Measurements from ENCODE around the gene PPP1R3A.
"Not testable (repeated sequence)": the region's sequence is repeated elsewhere in the genome, so short reads cannot be mapped to it uniquely, and the experiment has no call there.

PPP1R3A gene, protein sequence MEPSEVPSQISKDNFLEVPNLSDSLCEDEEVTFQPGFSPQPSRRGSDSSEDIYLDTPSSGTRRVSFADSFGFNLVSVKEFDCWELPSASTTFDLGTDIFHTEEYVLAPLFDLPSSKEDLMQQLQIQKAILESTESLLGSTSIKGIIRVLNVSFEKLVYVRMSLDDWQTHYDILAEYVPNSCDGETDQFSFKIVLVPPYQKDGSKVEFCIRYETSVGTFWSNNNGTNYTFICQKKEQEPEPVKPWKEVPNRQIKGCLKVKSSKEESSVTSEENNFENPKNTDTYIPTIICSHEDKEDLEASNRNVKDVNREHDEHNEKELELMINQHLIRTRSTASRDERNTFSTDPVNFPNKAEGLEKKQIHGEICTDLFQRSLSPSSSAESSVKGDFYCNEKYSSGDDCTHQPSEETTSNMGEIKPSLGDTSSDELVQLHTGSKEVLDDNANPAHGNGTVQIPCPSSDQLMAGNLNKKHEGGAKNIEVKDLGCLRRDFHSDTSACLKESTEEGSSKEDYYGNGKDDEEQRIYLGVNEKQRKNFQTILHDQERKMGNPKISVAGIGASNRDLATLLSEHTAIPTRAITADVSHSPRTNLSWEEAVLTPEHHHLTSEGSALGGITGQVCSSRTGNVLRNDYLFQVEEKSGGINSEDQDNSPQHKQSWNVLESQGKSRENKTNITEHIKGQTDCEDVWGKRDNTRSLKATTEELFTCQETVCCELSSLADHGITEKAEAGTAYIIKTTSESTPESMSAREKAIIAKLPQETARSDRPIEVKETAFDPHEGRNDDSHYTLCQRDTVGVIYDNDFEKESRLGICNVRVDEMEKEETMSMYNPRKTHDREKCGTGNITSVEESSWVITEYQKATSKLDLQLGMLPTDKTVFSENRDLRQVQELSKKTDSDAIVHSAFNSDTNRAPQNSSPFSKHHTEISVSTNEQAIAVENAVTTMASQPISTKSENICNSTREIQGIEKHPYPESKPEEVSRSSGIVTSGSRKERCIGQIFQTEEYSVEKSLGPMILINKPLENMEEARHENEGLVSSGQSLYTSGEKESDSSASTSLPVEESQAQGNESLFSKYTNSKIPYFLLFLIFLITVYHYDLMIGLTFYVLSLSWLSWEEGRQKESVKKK

DNA sequence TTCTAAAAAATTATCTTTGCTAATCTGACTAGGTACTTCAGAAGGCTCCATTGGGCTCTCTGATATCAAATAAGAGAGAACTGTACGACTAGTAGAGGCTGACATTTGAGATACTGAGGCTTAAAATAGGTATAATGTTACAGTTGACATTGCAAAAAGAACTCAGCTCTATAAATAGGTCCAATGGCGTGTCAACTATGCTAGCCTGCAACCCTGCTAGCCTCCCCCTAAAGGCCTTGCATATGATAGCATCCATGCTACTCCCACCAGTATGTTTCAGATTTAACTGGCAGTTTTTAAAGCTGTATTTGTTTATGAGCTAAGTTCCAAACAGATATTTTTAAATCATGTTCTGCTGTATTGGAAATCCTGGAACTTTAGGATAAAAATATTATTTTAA is at the start of gene PPP1R3A:
Gene PPP1R3A, minus strand, starts transcription at position 64 of the 400 bp plus-strand sequence. Its CDS starts 13 bp downstream, at position 51.
- Histone ChIP-seq H3K27me3 (ENCODE audit: control insufficient read depth, insufficient read depth, low read length) (no peaks in the 10 kb centered on the region), H3K4me3 (ENCODE audit: low read length) (no peak within 1 kb of the TSS), H3K9me3 (ENCODE audit: control insufficient read depth, low read length) (no peaks in the 10 kb centered on the region), H3K36me3 (ENCODE audit: control insufficient read depth, insufficient read depth, low read length) (no peaks in the 10 kb centered on the region), H3K9ac (ENCODE audit: low read length) (no peak within 1 kb of the TSS), H3K4me1 (ENCODE audit: control insufficient read depth, insufficient read depth, low read length) (no peaks in the 10 kb centered on the region)

DNA sequence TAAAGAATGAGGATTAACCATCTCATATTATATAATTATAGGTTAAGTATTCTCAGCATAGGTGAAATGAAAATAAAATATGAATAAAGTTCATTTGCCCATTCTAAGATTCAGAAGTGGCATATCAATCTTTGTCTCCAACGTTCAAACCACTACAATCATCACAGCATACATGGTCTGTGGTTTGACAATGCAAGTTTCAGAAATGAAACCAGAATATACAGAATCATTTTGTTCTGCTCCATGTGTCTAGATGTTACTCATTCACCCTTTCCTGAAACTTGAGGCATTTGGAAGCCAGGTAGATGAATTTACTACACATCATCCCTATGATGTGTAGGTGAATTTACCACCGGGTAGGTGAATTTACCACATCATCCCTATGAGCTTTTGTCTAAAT is 44.5 kb upstream of the PPP1R3A start:
- Histone ChIP-seq H3K9ac (ENCODE audit: low read length) (no peak overlapping the region), H3K4me1 (ENCODE audit: control insufficient read depth, insufficient read depth, low read length) (no peaks in the 10 kb centered on the region), H3K9me3 (ENCODE audit: control insufficient read depth, low read length) (no peaks in the 10 kb centered on the region), H3K4me3 (ENCODE audit: low read length) (no peak overlapping the region), H3K36me3 (ENCODE audit: control insufficient read depth, insufficient read depth, low read length) (no peaks in the 10 kb centered on the region), H3K27me3 (ENCODE audit: control insufficient read depth, insufficient read depth, low read length) (no peaks in the 10 kb centered on the region)

DNA sequence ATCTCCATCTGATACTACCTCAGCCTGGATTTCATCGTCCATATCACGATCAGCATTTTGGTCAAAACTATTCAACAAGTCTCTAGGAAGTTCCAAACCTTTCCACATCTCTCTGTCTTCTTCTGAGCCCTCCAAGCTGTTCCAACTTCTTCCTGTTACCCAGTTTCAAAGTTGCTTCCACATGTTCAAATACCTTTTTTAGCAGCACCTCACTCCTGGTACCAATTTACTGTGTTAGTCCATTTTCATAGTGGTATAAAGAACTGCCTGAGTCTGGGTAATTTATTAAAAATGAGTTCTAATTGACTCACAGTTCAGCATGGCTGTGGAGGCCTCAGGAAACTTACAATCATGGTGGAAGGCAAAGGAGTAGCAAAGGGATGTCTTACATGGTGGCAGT is 41.1 kb upstream of the PPP1R3A start:
- Histone ChIP-seq H3K27me3 (ENCODE audit: control insufficient read depth, insufficient read depth, low read length) (no peaks in the 10 kb centered on the region), H3K9me3 (ENCODE audit: control insufficient read depth, low read length) (no peaks in the 10 kb centered on the region), H3K9ac (ENCODE audit: low read length) (no peak overlapping the region), H3K4me3 (ENCODE audit: low read length) (no peak overlapping the region), H3K4me1 (ENCODE audit: control insufficient read depth, insufficient read depth, low read length) (no peaks in the 10 kb centered on the region), H3K36me3 (ENCODE audit: control insufficient read depth, insufficient read depth, low read length) (no peaks in the 10 kb centered on the region)

DNA sequence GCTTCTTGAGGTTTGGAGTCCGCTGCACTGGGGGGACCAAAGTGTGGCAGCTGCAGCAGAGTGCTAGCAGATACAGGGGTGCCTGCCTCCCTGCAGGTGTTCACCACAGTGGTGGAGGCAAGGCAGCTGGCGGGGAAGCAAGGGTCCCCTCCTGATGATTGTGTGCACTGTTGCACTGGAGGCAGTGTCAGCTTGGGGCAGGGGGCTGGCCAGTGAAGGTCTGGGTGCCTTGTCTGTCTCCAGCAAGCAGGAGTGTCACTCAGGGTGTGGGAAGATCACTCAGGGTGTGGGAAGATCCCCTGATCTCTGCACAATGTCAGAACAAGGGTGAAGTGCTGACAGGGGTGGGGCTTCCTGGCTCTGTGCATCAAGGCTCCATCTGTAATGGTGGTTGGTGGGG is 36.3 kb upstream of the PPP1R3A start:
- Histone ChIP-seq H3K4me1 (ENCODE audit: control insufficient read depth, insufficient read depth, low read length) (no peaks in the 10 kb centered on the region), H3K9ac (ENCODE audit: low read length) (no peak overlapping the region), H3K4me3 (ENCODE audit: low read length) (no peak overlapping the region), H3K9me3 (ENCODE audit: control insufficient read depth, low read length) (no peaks in the 10 kb centered on the region), H3K27me3 (ENCODE audit: control insufficient read depth, insufficient read depth, low read length) (no peaks in the 10 kb centered on the region), H3K36me3 (ENCODE audit: control insufficient read depth, insufficient read depth, low read length) (no peaks in the 10 kb centered on the region)

DNA sequence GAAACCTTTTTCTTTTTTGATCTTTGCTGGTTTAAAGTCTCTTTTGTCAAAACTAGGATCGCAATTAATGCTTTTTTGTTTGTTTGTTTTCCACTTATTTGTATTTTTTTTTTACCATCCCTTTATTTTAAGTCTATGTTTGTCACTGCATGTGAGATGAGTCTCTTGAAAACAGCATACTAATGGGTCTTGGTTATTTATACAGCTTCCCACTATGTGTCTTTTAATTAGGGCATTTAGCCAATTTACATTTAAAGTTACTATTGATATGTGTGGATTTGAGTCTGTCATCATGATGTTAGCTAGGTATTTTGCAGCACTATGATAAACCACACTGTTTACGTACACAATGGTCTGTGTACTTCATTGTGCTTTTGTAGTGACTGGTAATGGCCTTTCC is 34.7 kb upstream of the PPP1R3A start:
- Histone ChIP-seq H3K27me3 (ENCODE audit: control insufficient read depth, insufficient read depth, low read length) (no peaks in the 10 kb centered on the region), H3K9ac (ENCODE audit: low read length) (no peak overlapping the region), H3K36me3 (ENCODE audit: control insufficient read depth, insufficient read depth, low read length) (no peaks in the 10 kb centered on the region), H3K4me3 (ENCODE audit: low read length) (no peak overlapping the region), H3K9me3 (ENCODE audit: control insufficient read depth, low read length) (no peaks in the 10 kb centered on the region), H3K4me1 (ENCODE audit: control insufficient read depth, insufficient read depth, low read length) (no peaks in the 10 kb centered on the region)

DNA sequence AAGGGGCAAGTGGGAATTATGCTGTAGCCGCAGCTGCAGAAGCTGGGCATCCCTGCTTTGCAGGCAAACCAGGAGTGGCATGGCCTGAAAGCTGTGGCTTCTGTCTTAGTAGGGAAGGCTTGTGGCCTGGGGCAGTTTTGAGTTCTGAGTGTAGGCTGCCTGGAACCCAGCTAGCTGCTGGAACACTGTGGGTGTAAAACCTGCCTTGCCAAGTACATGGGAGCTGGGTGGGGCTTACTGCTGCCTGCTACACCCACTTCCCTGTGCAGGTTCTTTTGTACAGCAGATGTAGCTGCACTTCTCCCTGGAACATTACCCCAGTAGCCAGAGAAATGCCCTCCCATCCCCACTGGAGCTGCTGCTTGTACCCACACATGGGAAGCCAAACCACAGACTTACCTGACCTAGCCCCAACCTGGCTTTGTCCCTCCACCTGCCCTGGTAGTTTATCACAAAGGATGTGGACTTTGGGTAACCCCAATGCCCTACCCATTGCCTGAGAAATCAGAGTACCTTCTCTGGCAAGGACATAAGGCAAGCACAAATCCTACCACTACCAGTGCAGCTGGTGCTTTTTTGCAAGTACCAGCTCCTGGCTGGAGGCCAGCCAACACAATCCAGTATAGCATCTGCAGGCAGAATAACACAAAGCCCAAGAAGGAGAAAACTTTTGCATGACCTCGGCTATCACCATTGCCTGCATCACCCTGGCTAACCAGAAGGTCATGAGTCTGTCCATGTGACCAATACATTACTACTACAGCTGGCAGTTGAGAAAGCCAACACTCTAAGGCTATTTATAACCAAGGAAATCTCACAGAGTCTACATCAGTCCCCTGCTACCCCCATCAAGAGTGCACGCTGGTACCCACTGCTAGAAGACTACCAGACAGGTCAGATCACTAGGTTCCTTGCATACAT is 26.5 kb upstream of the PPP1R3A start:
- Histone ChIP-seq H3K4me3 (ENCODE audit: low read length) (no peak overlapping the region), H3K9me3 (ENCODE audit: control insufficient read depth, low read length) (no peaks in the 10 kb centered on the region), H3K9ac (ENCODE audit: low read length) (no peak overlapping the region), H3K36me3 (ENCODE audit: control insufficient read depth, insufficient read depth, low read length) (no peaks in the 10 kb centered on the region), H3K27me3 (ENCODE audit: control insufficient read depth, insufficient read depth, low read length) (no peaks in the 10 kb centered on the region), H3K4me1 (ENCODE audit: control insufficient read depth, insufficient read depth, low read length) (no peaks in the 10 kb centered on the region)

DNA sequence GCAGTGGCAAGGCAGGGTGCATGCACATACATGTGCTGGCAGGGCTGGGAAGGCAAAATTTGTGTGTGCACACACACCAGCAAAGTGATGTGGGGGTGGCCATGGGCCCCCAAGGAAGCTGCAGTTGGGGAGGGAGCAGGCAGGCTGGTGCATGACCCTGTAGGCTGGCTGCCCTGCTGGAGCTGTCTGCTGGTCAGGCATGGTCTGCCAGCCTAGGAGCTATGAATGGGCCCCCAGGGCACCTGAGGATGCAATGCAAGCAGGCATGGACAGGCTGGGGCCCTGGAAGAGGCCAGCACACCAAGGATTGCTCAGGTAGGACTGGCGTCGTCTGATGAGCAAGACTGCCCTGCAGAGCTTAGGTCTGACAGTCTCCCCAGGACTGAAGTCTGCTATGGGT is 18.2 kb upstream of the PPP1R3A start:
- H3K9me3 ChIP-seq (ENCODE audit: control insufficient read depth, low read length) = no peaks in the 10 kb centered on the region
- H3K27me3 ChIP-seq (ENCODE audit: control insufficient read depth, insufficient read depth, low read length) = no peaks in the 10 kb centered on the region

DNA sequence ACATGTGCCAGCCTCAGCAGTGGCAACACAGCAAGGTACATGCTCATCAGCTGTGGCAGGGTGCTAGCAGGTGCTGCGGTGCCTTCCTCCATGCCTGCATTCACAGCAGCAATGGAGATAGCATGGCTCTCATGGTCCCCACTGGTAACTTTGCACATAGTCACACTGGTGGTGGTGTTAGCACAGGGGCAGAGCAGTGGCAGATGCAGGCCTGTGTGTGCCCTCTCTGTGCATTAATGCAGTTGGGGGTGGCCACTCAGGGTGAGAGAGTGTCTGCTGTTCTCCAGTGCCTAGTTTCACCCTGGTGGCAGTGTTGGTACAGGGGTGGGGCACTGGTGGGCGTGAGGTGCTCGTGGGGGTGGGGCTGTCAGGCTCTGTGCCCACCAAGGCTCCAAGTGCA is 17.7 kb upstream of the PPP1R3A start:
- Histone ChIP-seq H3K4me3 (ENCODE audit: low read length) (no peak overlapping the region), H3K9me3 (ENCODE audit: control insufficient read depth, low read length) (no peaks in the 10 kb centered on the region), H3K36me3 (ENCODE audit: control insufficient read depth, insufficient read depth, low read length) (no peaks in the 10 kb centered on the region), H3K4me1 (ENCODE audit: control insufficient read depth, insufficient read depth, low read length) (no peaks in the 10 kb centered on the region), H3K9ac (ENCODE audit: low read length) (no peak overlapping the region), H3K27me3 (ENCODE audit: control insufficient read depth, insufficient read depth, low read length) (no peaks in the 10 kb centered on the region)

More for the DNA sequence above, 18.2 kb upstream of the PPP1R3A start:
- Histone ChIP-seq H3K4me3 (ENCODE audit: low read length) (no peak overlapping the region), H3K9ac (ENCODE audit: low read length) (no peak overlapping the region), H3K36me3 (ENCODE audit: control insufficient read depth, insufficient read depth, low read length) (no peaks in the 10 kb centered on the region), H3K4me1 (ENCODE audit: control insufficient read depth, insufficient read depth, low read length) (no peaks in the 10 kb centered on the region)

DNA sequence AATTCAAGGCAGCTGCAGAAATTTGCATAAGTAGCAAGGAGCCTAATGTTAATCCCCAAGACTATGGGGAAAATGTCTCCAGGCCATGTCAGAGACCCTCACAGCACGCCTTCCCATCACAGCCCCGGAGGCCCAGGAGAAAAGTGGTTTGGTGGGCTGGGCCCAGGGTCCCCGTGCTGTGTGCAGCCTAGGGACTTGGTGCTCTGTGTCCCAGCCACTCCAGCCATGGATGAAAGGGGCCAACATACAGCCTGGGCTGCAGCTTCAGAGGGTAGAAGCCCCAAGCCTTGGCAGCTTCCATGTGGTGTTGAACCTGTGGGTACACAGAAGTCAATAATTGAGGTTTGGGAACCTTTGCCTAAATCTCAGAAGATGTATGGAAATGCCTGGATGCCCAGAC is 10.6 kb upstream of the PPP1R3A start:
- H3K4me3 ChIP-seq (ENCODE audit: low read length); H3K4me1 ChIP-seq (ENCODE audit: control insufficient read depth, insufficient read depth, low read length); H3K9me3 ChIP-seq (ENCODE audit: control insufficient read depth, low read length); H3K9ac ChIP-seq (ENCODE audit: low read length); H3K27me3 ChIP-seq (ENCODE audit: control insufficient read depth, insufficient read depth, low read length); H3K36me3 ChIP-seq (ENCODE audit: control insufficient read depth, insufficient read depth, low read length): not testable (repeated sequence)

DNA sequence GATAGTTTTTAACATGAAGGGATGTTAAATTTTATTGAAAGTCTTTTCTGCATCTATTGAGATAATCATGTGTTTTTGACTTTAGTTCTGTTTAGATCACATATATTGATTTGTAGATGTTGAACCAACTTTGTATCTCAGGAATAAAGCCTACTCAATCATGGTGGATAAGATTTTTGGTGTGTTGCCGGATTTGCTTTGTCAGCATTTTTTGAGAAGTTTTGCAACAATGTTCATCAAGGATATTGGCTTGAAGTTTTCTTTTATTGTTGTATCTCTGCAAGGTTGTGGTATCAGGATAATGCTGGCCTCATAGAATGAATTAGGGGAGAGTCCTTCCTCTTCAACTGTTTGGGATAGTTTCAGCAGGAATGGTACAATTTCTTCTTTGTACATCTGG is 9.3 kb upstream of the PPP1R3A start:
- Histone ChIP-seq H3K9me3 (ENCODE audit: control insufficient read depth, low read length) (no peaks in the 10 kb centered on the region), H3K27me3 (ENCODE audit: control insufficient read depth, insufficient read depth, low read length) (no peaks in the 10 kb centered on the region), H3K4me3 (ENCODE audit: low read length) (no peak overlapping the region), H3K9ac (ENCODE audit: low read length) (no peak overlapping the region), H3K4me1 (ENCODE audit: control insufficient read depth, insufficient read depth, low read length) (no peaks in the 10 kb centered on the region), H3K36me3 (ENCODE audit: control insufficient read depth, insufficient read depth, low read length) (no peaks in the 10 kb centered on the region)

DNA sequence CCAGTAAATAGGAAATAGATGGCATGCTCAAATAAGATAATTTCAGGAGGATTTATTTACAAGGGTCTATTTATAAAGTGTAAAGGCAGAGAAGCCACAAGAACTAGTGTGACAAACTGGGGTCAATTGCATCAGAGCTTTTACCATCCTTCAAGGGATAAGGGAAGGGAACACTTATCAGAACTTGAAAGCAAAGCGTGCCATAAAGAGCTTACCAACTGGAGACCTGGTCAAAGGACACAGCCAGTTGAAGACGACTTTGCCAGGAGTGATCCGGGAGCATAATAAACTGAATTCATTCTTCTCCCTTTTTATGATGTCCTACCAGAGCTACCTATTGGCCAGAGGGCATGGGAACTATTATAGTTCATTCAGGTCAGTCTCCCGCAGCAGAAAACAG is 3.2 kb upstream of the PPP1R3A start:
- Histone ChIP-seq H3K27me3 (ENCODE audit: control insufficient read depth, insufficient read depth, low read length) (no peaks in the 10 kb centered on the region), H3K4me1 (ENCODE audit: control insufficient read depth, insufficient read depth, low read length) (no peaks in the 10 kb centered on the region), H3K36me3 (ENCODE audit: control insufficient read depth, insufficient read depth, low read length) (no peaks in the 10 kb centered on the region), H3K9ac (ENCODE audit: low read length) (no peak overlapping the region), H3K9me3 (ENCODE audit: control insufficient read depth, low read length) (no peaks in the 10 kb centered on the region), H3K4me3 (ENCODE audit: low read length) (no peak overlapping the region)

All from mucosa of stomach (tissue), 1 donor.